Astrocyte of the spinal cord (primary cell): ENCODE measurements around the gene DPH6.

Source experiments
- DNase-seq: peaks from one replicate; pipeline ENCODE4 v3.0.0; 2011; ENCODE audit warnings: low read depth, low spot score
- H3K4me3 ChIP-seq: 2 replicates; pipeline ENCODE4 v1.5.1; 2011; ENCODE audit warnings: low read depth, mild to moderate bottlenecking, low read length, moderate library complexity
- CTCF ChIP-seq: IDR thresholded peaks from 2 replicates; pipeline ENCODE4 v1.5.1; 2012; ENCODE audit warnings: low read depth, mild to moderate bottlenecking, low read length, inconsistent platforms
- in situ Hi-C: cut with HindIII; loops from 2 replicates; pipeline ENCODE4 v1.10.0; 2017; ENCODE audit warnings: low sequenced_read_pairs

DPH6 gene

DNA sequence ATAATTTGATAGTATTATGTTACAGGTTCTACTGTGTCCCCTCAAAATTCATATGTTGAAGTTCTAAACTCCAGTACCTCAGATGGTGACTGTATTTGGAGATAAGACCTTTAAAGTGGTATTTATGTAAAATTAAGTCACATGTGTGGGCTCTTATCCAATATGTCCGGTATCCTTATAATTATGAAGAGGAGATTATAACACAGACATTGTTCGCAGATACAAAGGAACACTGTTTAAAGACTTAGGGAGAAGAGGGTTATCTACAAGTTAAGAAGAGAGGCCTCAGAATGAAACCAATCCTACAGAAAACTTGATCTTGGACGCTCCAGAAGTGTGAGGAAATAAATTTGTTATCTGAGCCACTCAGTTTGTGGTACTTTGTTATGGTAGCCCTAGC is 50.9 kb downstream of the DPH6 start:
- no peak overlapping the region for H3K4me3 ChIP-seq
- in situ Hi-C loops, result no loop called here
- DNase-seq, result no peak
- no peak for TF ChIP-seq CTCF

DNA sequence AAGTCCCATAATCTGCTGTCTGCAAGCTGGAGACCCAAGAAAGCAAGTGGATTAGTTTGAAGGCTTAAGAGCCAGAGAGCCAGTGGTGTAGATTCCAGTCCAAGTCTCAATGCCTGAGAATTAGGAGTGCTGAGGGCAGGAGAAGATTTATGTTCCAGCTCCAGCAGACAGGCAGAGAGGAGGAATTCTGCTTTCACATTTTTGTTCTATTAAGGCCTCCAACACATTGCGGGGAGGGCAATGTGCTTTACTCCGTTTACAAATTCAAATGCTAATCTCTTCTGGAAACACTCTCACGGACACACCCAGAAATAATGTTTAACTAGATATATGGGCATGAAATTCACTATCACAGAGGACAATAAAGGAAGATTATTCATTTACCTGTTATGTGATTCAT is 54.0 kb downstream of the DPH6 start:
- no peak for TF ChIP-seq CTCF
- H3K4me3 ChIP-seq, result no peak overlapping the region
- DNase-seq, result no peak
- in situ Hi-C loops, result no loop called here

DNA sequence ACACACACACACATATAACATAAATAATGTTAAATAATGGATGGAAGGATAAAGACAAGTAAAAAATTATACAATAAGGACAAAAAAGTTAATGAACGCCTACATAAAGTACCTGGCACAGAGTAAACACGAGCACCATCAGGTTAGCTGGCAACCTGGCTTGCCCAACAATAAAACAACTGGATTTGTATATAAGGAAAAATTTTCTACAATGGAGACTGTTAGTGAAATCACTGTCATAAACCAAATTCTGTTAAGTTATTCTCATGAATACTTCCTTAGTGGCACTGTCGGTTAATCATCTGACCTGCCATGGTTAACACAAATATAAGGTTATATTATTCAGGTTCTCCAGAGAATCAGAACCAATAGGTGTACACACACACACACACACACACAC is 54.8 kb downstream of the DPH6 start:
- in situ Hi-C loops, result no loop called here
- no peak overlapping the region for H3K4me3 ChIP-seq
- no peak for TF ChIP-seq CTCF
- no peak for DNase-seq

GRCh38 chr15:35490511-35490910 is 55.5 kb downstream of the DPH6 start:
- H3K4me3 ChIP-seq, result no peak overlapping the region
- no peak for DNase-seq
- in situ Hi-C loops, result no loop called here
- TF ChIP-seq CTCF, result no peak

- in situ Hi-C loops, result no loop called here
- DNase-seq, result no peak
- H3K4me3 ChIP-seq, result no peak overlapping the region
- no peak for TF ChIP-seq CTCF
These were observed 58.5 kb downstream of the DPH6 start for GRCh38 chr15:35487417-35487816.

DNA sequence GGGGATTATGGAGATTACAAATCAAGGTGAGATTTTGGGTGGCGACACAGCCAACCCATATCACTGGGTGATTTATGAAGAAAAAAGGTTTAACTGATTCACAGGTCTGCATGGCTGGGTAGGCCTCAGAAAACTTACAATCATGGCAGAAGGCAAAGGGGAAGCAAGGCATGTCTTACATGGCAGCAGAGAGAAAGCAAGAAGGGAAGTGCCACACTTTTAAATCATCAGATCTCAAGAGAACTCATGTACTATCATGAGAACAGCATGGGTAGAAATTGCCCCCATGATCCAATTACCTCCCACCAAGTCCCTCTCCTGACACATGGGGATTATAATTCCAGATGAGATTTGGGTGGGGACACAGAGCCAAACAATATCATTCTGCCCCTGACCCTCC is 59.7 kb downstream of the DPH6 start:
- no peak overlapping the region for H3K4me3 ChIP-seq
- no peak for TF ChIP-seq CTCF
- in situ Hi-C loops, result no loop called here
- DNase-seq, result no peak

DNA sequence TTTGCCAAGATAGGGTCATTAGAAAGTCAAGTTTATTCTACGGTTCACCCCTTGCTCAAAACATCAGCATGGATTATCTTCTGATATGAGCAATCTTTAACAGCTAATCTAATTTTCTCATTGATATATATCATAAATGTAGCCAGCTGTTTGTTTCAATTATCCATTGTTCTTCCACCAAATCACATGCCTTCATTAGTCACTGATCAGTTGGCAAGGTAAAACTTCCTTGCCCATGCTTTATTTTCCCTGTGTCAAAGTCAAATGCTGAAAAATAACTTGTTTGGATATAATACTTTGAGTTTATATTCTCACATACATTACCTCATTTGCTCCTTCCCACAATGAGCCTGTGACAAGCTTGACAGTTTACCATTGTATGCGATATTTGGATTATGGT is 60.6 kb downstream of the DPH6 start:
- in situ Hi-C loops, result no loop called here

More for the DNA sequence above, 60.6 kb downstream of the DPH6 start:
- no peak for TF ChIP-seq CTCF
- DNase-seq, result no peak
- H3K4me3 ChIP-seq, result no peak overlapping the region
